Type B pancreatic cell (in vitro differentiated cells): ENCODE measurements around the gene HDAC9. TPM values are rescaled to one million over a fixed set of nuclear protein-coding genes. Genes with fewer than 3 reads are reported as not detected.

Source experiments
- DNase-seq: peaks from one replicate; pipeline ENCODE4 v3.0.0; 2021; ENCODE audit warnings: mixed read lengths; ENCODE audit not compliant: unreplicated experiment; ENCODE audit errors: extremely low spot score
- H3K27ac Mint-ChIP-seq: 2 replicates; pipeline ENCODE4 v1.8.0; 2021; ENCODE audit warnings: mild to moderate bottlenecking, mixed read lengths
- H3K27me3 Mint-ChIP-seq: 2 replicates; pipeline ENCODE4 v1.8.0; 2021; ENCODE audit warnings: mixed read lengths
- H3K36me3 Mint-ChIP-seq: 2 replicates; pipeline ENCODE4 v1.8.0; 2021; ENCODE audit warnings: mixed read lengths
- H3K4me1 Mint-ChIP-seq: one replicate; pipeline ENCODE4 v1.8.0; 2021; ENCODE audit warnings: mixed read lengths; ENCODE audit not compliant: unreplicated experiment
- H3K4me3 Mint-ChIP-seq: 2 replicates; pipeline ENCODE4 v1.8.0; 2021; ENCODE audit warnings: mild to moderate bottlenecking, mixed read lengths
- H3K9me3 Mint-ChIP-seq: 2 replicates; pipeline ENCODE4 v1.8.0; 2021; ENCODE audit warnings: mixed read lengths
- CTCF ChIP-seq: fragments of 200-600 bp; sonication (generic); conservative IDR thresholded peaks from 2 replicates; pipeline ENCODE4 v1.5.0; 2021; ENCODE audit warnings: antibody characterized with exemption, mild to moderate bottlenecking
- total RNA-seq: library from RNA; stranded (reverse); gene quantifications from 2 replicates; pipeline ENCODE4 v1.2.1, GENCODE V29; 2021; ENCODE audit warnings: low replicate concordance

HDAC9 gene
- total RNA-seq, 1 donor from 2014 or later = 6.8 TPM

GRCh38 chr7:18573410-18574234 is 78.1 kb downstream of the HDAC9 start:
- no peak for TF ChIP-seq CTCF
- DNase-seq = no peak
- no peak overlapping the region for H3K27ac Mint-ChIP-seq
- peaks cover 3% of the 10 kb centered on the region for H3K4me1 Mint-ChIP-seq
- H3K9me3 Mint-ChIP-seq = no peaks in the 10 kb centered on the region
- H3K36me3 Mint-ChIP-seq = no peaks in the 10 kb centered on the region
- no peak overlapping the region for H3K4me3 Mint-ChIP-seq
- H3K27me3 Mint-ChIP-seq = no peaks in the 10 kb centered on the region

- Mint-ChIP-seq H3K9me3 (no peaks in the 10 kb centered on the region), H3K27me3 (no peaks in the 10 kb centered on the region), H3K4me1 (peaks cover 3% of the 10 kb centered on the region), H3K36me3 (no peaks in the 10 kb centered on the region), H3K27ac (no peak overlapping the region), H3K4me3 (no peak overlapping the region)
- DNase-seq = no peak
- TF ChIP-seq CTCF = no peak
Observed at GRCh38 chr7:18574235-18574540, 78.6 kb downstream of the HDAC9 start.

GRCh38 chr7:18574676-18575075 is 79.1 kb downstream of the HDAC9 start:
- no peak overlapping the region for H3K27ac Mint-ChIP-seq
- H3K9me3 Mint-ChIP-seq = no peaks in the 10 kb centered on the region
- no peak for TF ChIP-seq CTCF
- H3K4me3 Mint-ChIP-seq = no peak overlapping the region
- H3K36me3 Mint-ChIP-seq = no peaks in the 10 kb centered on the region
- H3K4me1 Mint-ChIP-seq = peaks cover 3% of the 10 kb centered on the region
- H3K27me3 Mint-ChIP-seq = no peaks in the 10 kb centered on the region
- DNase-seq = no peak

GRCh38 chr7:18575622-18576572 is 80.3 kb downstream of the HDAC9 start:
- Mint-ChIP-seq H3K9me3 (no peaks in the 10 kb centered on the region), H3K36me3 (no peaks in the 10 kb centered on the region), H3K27ac (no peak overlapping the region), H3K4me3 (no peak overlapping the region), H3K4me1 (peaks cover 8% of the 10 kb centered on the region), H3K27me3 (no peaks in the 10 kb centered on the region)
- no peak for DNase-seq
- TF ChIP-seq CTCF = no peak

GRCh38 chr7:18577096-18577771 is 81.7 kb downstream of the HDAC9 start:
- no peak for TF ChIP-seq CTCF
- DNase-seq = no peak
- Mint-ChIP-seq H3K27me3 (no peaks in the 10 kb centered on the region), H3K36me3 (no peaks in the 10 kb centered on the region), H3K4me1 (peaks cover 11% of the 10 kb centered on the region), H3K4me3 (no peak overlapping the region), H3K9me3 (no peaks in the 10 kb centered on the region), H3K27ac (no peak overlapping the region)
